ACC112 (cell line): Measurements from ENCODE around the gene SSU72.
A peak's percentile ranks its signal among the peaks of the same experiment; 100 is the strongest.

Experiments used
- H2AFZ ChIP-seq: fragments of 200-600 bp; sonication (generic); one replicate; pipeline ENCODE4 v1.6.0; 2017; ENCODE audit warnings: antibody characterized with exemption, low read length; ENCODE audit not compliant: unreplicated experiment
- H3K27ac ChIP-seq: fragments of 200-600 bp; sonication (generic); 2 replicates; pipeline ENCODE4 v1.5.1; 2014; ENCODE audit warnings: low read depth, mild to moderate bottlenecking, antibody characterized with exemption, low read length, moderate library complexity
- H3K27me3 ChIP-seq: fragments of 200-600 bp; sonication (generic); 2 replicates; pipeline ENCODE4 v1.6.1; 2014; ENCODE audit warnings: mild to moderate bottlenecking, antibody characterized with exemption, low read length, moderate library complexity, mixed read lengths; ENCODE audit not compliant: insufficient read depth
- H3K36me3 ChIP-seq: fragments of 200-600 bp; sonication (generic); 2 replicates; pipeline ENCODE4 v1.6.1; 2016; ENCODE audit warnings: mild to moderate bottlenecking, antibody characterized with exemption, low read length, moderate library complexity, mixed read lengths; ENCODE audit not compliant: insufficient read depth
- H3K4me1 ChIP-seq: fragments of 200-600 bp; sonication (generic); one replicate; pipeline ENCODE4 v1.6.1; 2016; ENCODE audit warnings: low read length, mixed read lengths; ENCODE audit not compliant: insufficient read depth, unreplicated experiment, control insufficient read depth
- H3K4me3 ChIP-seq: fragments of 200-600 bp; sonication (generic); 2 replicates; pipeline ENCODE4 v1.5.1; 2014; ENCODE audit warnings: mild to moderate bottlenecking, low read depth, low read length
- H3K79me2 ChIP-seq: fragments of 200-600 bp; sonication (generic); one replicate; pipeline ENCODE4 v1.6.0; 2016; ENCODE audit warnings: low read length; ENCODE audit not compliant: control insufficient read depth, unreplicated experiment, insufficient read depth

Gene SSU72

DNA sequence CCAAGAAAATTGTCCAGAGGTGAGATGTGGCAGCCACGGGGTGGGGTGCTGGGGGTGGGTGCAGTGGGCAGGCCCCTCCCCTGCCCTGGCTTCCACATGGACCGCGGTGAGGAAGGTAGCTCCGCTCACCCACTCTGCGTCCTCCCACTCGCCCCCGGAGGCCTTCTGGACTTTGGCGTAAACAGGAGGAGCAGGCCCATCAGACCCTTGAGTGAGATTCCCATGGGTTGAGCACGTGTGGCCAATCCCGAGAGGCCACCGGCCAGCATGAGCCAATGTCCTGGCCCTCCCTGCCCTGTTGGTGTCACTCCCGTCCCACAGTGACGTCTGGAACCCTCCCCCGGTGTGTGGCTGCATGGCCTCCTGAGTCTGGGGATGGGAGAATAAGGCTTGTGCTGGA, 26.1 kb downstream of the SSU72 start:
- Histone ChIP-seq H2AFZ (no peak overlapping the region), H3K79me2 (peaks cover 4% of the 10 kb centered on the region), H3K36me3 (no peaks in the 10 kb centered on the region), H3K27ac (no peak overlapping the region), H3K27me3 (no peaks in the 10 kb centered on the region), H3K4me3 (no peak overlapping the region), H3K4me1 (no peaks in the 10 kb centered on the region)

DNA sequence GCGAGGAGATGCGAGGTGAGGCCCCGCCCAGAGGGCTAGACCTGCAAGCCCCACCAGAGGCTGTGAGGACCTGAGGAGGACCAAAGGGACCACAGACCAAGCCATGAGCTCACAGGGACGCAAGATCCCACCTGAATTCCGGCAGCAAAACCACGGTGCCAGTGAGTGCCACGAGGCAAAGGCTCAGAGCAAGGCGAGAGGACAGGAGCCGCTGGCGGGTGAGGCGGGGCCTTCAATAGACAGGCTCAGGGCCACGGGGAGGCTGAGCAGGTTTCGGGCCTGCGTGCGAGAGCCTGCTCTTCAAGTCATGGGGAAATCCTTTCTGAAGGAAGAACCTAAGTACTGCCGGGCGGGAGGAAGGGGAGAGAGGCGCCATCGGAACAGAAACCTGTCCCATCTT, 27.2 kb downstream of the SSU72 start:
- Histone ChIP-seq H3K4me3 (no peak overlapping the region), H3K27ac (no peak overlapping the region), H3K4me1 (no peaks in the 10 kb centered on the region), H3K36me3 (no peaks in the 10 kb centered on the region), H2AFZ (no peak overlapping the region), H3K27me3 (no peaks in the 10 kb centered on the region), H3K79me2 (peaks cover 3% of the 10 kb centered on the region)

DNA sequence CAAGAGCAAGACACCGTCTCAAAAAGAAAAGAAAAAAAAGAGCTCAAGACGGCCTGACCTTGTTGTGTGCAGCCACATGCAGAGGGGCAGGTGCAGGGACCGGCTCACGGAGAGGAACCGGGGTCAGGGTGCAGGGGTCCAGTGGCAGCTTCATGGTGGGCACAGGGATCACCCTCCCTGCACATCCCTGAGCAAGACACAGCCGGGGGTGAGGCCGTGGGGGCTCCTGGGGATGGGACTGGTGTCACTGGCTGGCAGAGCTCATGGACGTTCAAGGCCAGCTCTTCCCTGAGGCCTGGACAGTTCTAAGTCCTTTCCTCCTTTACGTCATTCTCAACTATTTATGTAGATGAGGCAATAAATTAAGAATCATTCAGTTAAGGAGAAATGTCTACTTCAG, 27.7 kb downstream of the SSU72 start:
- H3K27ac ChIP-seq: no peak overlapping the region
- no peaks in the 10 kb centered on the region for H3K4me1 ChIP-seq
- no peak overlapping the region for H2AFZ ChIP-seq
- no peaks in the 10 kb centered on the region for H3K36me3 ChIP-seq
- H3K27me3 ChIP-seq: no peaks in the 10 kb centered on the region
- no peaks in the 10 kb centered on the region for H3K79me2 ChIP-seq
- H3K4me3 ChIP-seq: no peak overlapping the region

DNA sequence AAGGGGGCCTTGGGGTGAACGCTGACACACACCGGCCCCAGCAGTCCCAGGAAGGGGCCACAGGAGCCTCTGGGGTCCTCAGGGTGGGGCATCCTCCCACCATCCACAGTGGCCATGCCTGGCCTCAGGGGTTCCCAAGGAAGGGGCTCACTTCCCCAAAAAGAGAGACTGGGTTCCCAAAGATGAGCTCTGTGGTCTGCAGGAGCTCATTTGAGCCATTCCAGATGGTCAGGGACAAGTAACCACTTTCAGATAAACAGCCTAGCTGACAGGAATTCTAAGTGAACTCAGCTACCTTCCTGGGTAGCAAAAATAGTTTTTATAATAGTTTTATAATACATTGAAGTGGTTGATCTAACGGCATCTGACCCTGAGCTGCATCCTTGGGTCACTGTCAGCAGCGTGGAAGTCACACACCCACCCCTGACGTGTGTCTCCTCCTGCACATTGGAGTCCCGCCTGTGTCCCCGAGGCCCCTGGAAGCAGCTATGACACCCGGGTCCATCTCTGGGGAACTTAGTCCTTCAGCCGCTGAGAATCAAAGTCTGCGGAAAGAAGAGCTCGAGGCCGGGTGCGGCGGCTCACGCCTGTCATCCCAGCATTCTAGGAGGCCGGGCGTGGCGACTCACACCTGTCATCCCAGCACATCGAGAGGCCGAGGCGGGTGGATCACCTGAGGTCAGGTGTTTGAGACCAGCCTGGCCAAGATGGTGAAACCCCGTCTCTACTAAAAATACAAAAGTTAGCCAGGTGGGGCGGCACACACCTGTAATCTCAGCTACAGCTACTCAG, 28.5 kb downstream of the SSU72 start:
- Histone ChIP-seq H3K27ac (no peak overlapping the region), H2AFZ (no peak overlapping the region), H3K79me2 (no peaks in the 10 kb centered on the region), H3K36me3 (no peaks in the 10 kb centered on the region), H3K27me3 (no peaks in the 10 kb centered on the region), H3K4me1 (no peaks in the 10 kb centered on the region), H3K4me3 (no peak overlapping the region)

DNA sequence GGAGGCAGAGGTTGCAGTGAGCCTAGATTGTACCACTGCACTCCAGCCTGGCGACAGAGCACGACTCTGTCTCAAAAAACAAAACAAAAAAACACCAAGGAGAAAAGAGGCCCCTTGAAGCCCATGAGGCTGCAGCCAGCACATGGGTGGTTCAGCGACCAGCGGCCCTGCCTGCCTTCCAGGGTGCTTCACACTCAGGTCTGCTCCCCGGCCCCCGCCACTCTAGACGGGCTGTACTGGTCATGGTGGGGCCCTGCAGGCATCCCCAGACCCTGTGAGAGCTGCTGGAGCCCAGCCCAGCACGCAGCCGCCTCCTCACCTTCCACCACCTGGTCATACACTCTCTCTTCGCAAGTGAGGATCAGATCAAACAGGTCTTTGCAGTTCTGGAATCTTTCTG, 30.1 kb downstream of the SSU72 start:
- H2AFZ ChIP-seq: no peak overlapping the region
- H3K4me1 ChIP-seq: no peaks in the 10 kb centered on the region
- H3K27ac ChIP-seq: no peak overlapping the region
- no peaks in the 10 kb centered on the region for H3K27me3 ChIP-seq
- H3K36me3 ChIP-seq: no peaks in the 10 kb centered on the region
- peaks cover 1% of the 10 kb centered on the region for H3K79me2 ChIP-seq
- no peak overlapping the region for H3K4me3 ChIP-seq

DNA sequence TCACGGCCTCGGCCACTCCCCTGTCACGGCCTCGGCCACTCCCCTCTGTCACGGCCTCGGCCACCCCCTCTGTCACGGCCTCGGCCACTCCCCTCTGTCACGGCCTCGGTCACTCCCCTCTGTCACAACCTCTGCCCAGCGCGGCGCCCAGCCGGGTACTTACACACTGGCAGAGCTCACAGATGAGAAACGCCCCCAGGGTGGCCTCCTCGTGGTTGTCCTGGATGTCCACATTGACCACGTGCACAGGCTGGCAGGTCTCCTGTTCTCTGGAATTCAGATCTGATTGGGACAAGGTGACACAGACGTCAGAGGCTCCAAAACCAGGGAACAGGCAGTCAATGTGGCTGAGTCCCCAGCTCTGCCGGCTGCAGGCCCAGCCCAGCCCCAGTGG, 31.0 kb downstream of the SSU72 start:
- Histone ChIP-seq H2AFZ (no peak overlapping the region), H3K27ac (no peak overlapping the region), H3K27me3 (no peaks in the 10 kb centered on the region), H3K4me1 (no peaks in the 10 kb centered on the region), H3K36me3 (no peaks in the 10 kb centered on the region), H3K79me2 (peaks cover 10% of the 10 kb centered on the region), H3K4me3 (no peak overlapping the region)

DNA sequence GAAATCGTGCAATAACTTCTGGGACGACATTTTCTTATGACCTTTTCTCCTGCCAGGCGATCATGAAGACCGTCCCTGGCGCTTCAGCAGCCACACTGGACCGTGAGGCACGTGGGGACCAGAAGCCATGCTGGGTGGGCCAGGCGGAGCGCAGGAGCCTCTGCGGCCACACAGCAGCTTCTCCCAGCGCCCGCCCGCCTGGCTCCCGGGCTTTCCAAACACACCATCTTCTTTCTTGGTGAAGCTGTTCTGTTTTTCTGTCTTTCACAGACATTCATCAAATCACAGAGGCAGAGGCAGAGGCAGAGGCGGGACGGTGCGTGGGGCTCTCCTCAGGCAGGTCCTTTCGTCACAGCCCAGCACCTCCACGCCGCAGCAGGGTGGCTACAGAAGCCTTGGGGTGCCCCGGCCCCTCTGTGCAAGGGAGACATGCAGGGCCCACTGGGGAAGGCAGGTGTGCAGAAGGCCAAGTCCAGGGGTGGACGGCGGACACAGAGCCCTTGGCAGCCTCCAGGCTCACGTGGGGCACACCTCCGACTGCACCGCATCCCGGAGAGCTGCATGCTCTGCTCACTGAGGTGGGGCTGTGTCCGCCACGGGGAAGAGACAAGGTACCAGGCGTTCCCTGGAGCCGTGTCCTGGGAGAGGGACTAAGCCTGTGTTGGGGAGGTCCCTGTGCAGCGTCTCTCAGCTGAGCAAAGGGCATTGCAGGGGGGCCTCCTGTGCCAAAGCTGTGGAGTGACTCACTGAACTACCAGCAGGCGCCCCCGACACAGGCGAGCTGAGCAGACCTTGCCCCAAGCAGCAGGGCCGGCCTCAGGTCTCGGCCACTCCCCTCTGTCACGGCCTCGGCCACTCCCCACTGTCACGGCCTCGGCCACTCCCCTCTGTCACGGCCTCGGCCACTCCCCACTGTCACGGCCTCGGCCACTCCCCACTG, 31.6 kb downstream of the SSU72 start:
- Histone ChIP-seq H3K27me3 (no peaks in the 10 kb centered on the region), H3K4me1 (no peaks in the 10 kb centered on the region), H3K27ac (no peak overlapping the region), H2AFZ (no peak overlapping the region), H3K79me2 (peaks cover 15% of the 10 kb centered on the region), H3K36me3 (no peaks in the 10 kb centered on the region), H3K4me3 (no peak overlapping the region)

DNA sequence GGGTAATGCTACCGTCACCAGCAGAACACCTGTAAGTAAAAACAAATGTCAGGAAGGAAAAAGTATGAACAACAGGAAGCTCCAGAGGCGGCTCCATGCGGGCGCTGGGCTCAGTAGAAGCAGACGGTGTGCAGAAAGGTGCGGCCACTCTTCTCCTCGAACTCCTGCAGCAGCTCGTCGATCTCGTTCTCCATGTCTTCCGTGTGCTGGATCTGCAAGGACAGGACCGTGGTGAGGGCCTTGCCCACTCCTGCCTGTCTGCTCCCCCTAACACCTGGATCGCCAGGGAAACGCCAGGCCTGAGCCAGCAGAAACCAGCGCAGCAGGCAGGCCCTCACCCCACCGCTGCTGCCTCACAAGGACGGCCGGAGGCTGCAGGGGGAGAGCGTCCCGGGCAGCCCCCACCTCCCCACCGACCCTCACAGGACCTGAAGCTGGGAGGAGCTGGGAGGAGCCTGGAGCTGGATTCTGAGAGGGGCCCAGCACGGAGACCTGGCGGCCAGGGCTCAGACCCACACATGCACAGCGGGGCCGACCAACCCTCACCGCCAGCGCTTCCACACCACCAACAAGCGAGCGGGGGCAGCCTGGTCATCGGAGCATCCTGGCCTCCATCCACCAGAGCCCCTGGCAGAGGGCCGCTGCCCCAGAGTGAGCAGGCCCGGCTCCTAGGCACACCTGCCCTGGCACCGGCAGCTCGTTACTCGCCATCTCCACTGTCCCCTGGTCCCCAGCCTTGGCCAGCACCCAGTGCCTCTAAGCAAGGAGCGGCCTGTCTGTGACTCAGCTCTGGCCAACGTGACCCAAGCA, 32.5 kb downstream of the SSU72 start:
- Histone ChIP-seq H3K27me3 (no peaks in the 10 kb centered on the region), H3K4me3 (no peak overlapping the region), H2AFZ (no peak overlapping the region), H3K79me2 (peaks cover 22% of the 10 kb centered on the region), H3K4me1 (no peaks in the 10 kb centered on the region), H3K27ac (no peak overlapping the region), H3K36me3 (no peaks in the 10 kb centered on the region)

DNA sequence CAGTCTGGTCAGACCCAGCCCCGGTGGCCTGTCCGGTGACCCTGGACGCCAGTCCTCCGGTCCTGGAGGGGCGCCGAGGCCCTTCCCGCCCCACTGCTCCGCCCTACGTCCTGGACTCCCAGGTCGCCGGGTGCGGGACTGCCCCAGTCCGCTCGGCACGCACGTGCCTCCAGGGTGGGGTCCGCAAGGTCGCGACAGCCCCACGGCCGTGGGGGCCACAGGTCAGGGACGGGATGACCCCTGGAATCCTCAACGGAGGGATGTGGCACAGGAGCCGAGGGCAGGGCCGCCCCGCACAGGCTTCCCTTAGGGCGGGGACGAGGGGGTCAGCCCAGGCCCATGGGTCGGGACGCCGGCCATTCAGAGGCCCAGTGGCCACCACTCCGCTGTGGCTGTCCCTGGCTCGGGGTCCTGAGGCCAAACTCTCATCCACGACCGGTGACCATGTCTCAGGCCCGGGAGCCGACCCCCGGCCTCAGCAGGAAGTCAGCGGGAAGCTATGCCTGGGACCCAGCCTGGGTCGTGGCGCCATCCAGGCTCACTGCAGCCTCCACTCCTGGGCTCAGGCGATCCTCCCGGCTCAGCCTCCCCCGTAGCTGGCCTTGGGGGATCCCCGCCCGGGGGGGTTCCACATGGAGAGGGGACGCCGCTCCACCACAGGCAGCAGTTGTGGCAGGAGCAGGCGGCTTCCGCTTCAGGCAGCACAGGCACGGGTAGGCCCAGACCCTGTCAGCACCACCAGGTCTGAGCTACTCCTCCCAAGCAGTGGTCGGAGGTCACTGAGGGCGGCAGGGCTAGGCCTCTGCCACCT, 33.6 kb downstream of the SSU72 start:
- Histone ChIP-seq H3K79me2 (peaks cover 22% of the 10 kb centered on the region), H3K27me3 (no peaks in the 10 kb centered on the region), H2AFZ (no peak overlapping the region), H3K4me3 (peak overlapping the region; percentile 94), H3K27ac (no peak overlapping the region), H3K4me1 (no peaks in the 10 kb centered on the region), H3K36me3 (no peaks in the 10 kb centered on the region)
